ENCODE measurements around the gene PPFIA2.

DNA sequence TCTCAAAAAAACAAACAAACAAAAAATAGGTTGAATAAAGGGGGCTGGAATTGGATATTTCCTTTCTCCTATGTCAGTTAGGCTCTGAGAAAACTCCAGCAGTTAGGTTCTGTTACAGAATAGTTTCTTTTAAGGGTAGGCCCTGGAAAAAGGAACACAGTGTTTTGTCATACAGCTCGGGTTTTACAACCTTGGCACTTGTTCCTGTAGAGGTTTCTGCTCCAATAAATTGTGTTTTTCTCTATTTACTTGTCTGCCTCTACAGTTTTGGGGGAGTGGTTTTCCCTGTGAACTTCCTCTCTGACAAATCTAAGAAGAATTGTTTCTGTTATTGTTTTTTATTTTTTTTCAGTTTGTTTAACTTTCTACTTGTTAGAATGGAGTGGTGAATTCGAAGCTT is 513.7 kb downstream of the PPFIA2 start:
- TF ChIP-seq POLR2AphosphoS5 (IDR thresholded peaks at IDR 0.05; ENCODE audit: borderline replicate concordance, low read depth, low read length) (no peak), EZH2 (IDR thresholded peaks at IDR 0.05) (no peak)
